ENCODE results near the gene CEP83. TPM values are rescaled to one million over a fixed set of nuclear protein-coding genes. Genes with fewer than 3 reads are reported as not detected.

Gene CEP83
- total RNA-seq, 1 donor from 2014 or later, result 24.0 TPM

DNA sequence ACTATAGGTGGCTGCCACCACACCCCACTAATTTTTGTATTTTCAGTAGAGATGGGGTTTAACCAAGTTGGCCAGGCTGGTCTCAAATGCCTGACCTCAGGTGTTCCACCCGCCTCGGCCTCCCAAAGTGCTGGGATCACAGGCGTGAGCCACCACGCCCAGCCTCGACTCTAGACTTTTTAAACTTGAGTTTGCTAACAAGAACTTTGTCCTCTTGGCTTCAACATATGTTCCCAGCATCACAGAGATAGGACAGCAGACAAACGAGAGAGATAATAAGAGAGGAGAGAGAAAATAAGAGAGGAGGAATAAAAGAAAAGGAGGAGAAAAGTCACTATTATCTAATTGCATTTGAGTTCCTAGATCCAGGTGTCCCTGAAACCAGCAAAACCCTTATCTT, 119.1 kb downstream of the CEP83 start:
- no peak for DNase-seq (ENCODE audit: low read depth)
- TF ChIP-seq, protein P1, sequence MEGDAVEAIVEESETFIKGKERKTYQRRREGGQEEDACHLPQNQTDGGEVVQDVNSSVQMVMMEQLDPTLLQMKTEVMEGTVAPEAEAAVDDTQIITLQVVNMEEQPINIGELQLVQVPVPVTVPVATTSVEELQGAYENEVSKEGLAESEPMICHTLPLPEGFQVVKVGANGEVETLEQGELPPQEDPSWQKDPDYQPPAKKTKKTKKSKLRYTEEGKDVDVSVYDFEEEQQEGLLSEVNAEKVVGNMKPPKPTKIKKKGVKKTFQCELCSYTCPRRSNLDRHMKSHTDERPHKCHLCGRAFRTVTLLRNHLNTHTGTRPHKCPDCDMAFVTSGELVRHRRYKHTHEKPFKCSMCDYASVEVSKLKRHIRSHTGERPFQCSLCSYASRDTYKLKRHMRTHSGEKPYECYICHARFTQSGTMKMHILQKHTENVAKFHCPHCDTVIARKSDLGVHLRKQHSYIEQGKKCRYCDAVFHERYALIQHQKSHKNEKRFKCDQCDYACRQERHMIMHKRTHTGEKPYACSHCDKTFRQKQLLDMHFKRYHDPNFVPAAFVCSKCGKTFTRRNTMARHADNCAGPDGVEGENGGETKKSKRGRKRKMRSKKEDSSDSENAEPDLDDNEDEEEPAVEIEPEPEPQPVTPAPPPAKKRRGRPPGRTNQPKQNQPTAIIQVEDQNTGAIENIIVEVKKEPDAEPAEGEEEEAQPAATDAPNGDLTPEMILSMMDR (conservative IDR thresholded peaks at IDR 0.05; ENCODE audit: low read depth, low read length), result no peak

GRCh38 chr12:94338006-94338794, 121.5 kb downstream of the CEP83 start:
- no peak for DNase-seq (ENCODE audit: low read depth)
- TF ChIP-seq, protein P1 (conservative IDR thresholded peaks at IDR 0.05; ENCODE audit: low read depth, low read length), result no peak

More for the DNA sequence above, 119.1 kb downstream of the CEP83 start:
- no peak overlapping the region for H3K4me3 ChIP-seq (ENCODE audit: low read depth, low read length)

GRCh38 chr12:94336211-94336925, 123.3 kb downstream of the CEP83 start:
- DNase-seq (ENCODE audit: low read depth), result no peak
- no peak overlapping the region for H3K4me3 ChIP-seq (ENCODE audit: low read depth, low read length)
- TF ChIP-seq, protein P1 (conservative IDR thresholded peaks at IDR 0.05; ENCODE audit: low read depth, low read length), result no peak

More at GRCh38 chr12:94338006-94338794, 121.5 kb downstream of the CEP83 start:
- no peak overlapping the region for H3K4me3 ChIP-seq (ENCODE audit: low read depth, low read length)

DNA sequence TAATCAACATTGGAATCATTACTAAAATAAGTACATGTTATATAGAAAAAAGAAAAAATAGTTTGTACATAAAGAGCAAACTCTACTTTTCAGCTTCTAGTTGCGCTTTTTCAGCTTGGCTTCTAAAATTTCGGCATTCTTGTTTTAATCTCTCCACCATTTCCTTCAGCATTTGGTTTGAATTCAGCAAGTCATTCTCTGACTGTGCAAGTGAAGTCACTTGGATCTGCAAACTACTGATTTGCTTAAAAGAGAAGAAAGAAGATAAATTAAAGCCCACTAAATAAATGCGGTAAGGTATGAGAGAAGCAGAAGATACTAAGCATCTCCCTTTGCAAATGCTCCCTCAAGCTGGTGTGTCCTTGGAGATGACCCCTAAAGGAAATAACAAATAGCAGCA, 126.3 kb downstream of the CEP83 start:
- H3K4me3 ChIP-seq (ENCODE audit: low read depth, low read length), result no peak overlapping the region
- no peak for DNase-seq (ENCODE audit: low read depth)

GRCh38 chr12:94329366-94329765, 130.3 kb downstream of the CEP83 start:
- H3K4me3 ChIP-seq (ENCODE audit: low read depth, low read length), result no peak overlapping the region
- no peak for DNase-seq (ENCODE audit: low read depth)
- TF ChIP-seq, protein P1 (conservative IDR thresholded peaks at IDR 0.05; ENCODE audit: low read depth, low read length), result peak; percentile 38

More for the DNA sequence above, 126.3 kb downstream of the CEP83 start:
- TF ChIP-seq, protein P1 (conservative IDR thresholded peaks at IDR 0.05; ENCODE audit: low read depth, low read length), result no peak

- TF ChIP-seq, protein P1 (conservative IDR thresholded peaks at IDR 0.05; ENCODE audit: low read depth, low read length), result no peak
- no peak for DNase-seq (ENCODE audit: low read depth)
- no peak overlapping the region for H3K4me3 ChIP-seq (ENCODE audit: low read depth, low read length)
These were observed 131.9 kb downstream of the CEP83 start for GRCh38 chr12:94327809-94328208.

Data from epithelial cell of proximal tubule (primary cell).